Adrenal gland (tissue), 5 donors: ENCODE data around the gene ESYT2.

Source experiments
- CTCF ChIP-seq, 6 experiments: fragments of 450-650 bp in 4 of 6; fragments of 200-600 bp in 2 of 6; sonication (generic) in 1 of 6; IDR thresholded peaks; 1 replicate in 5 of 6; 2 replicates in 1 of 6; pipeline versions ENCODE4 v1.5.1 to v1.8.0; 2016 to 2021; ENCODE audit warnings: antibody characterized with exemption in 6 of 6, mild to moderate bottlenecking in 2 of 6, moderate library complexity in 1 of 6
- POLR2A ChIP-seq, 2 donors: fragments of 450-650 bp; IDR thresholded peaks; one replicate each; pipeline ENCODE4 v1.6.1; 2017; ENCODE audit warnings: antibody characterized with exemption in 2 of 2, mild to moderate bottlenecking in 2 of 2, moderate library complexity in 1 of 2
- donor health status: DM: no; HTN: no; CAD: no.

- TF ChIP-seq POLR2A (IDR thresholded peaks at IDR 0.05) (no peak), CTCF (IDR thresholded peaks at IDR 0.05) (no peak)
Measured at GRCh38 chr7:158738841-158739240, 90.5 kb downstream of the ESYT2 start.
